HepG2 (cell line): ENCODE measurements around the gene STX10. TPM values are rescaled to one million over a fixed set of nuclear protein-coding genes. Genes with fewer than 3 reads are reported as not detected.

ENCODE experiments used
- DZIP1 ChIP-seq: sonication (generic); formaldehyde crosslinking; IDR thresholded peaks from 2 replicates; pipeline ENCODE4 v1.5.0; 2020; ENCODE audit warnings: mild to moderate bottlenecking, missing genetic modification reagents
- EEA1 ChIP-seq: sonication (generic); formaldehyde crosslinking; IDR thresholded peaks from 2 replicates; pipeline ENCODE4 v1.5.1; 2020; ENCODE audit warnings: mild to moderate bottlenecking, missing genetic modification reagents, borderline replicate concordance
- EZH2 ChIP-seq: conservative IDR thresholded peaks from 2 replicates; pipeline ENCODE4 v1.6.1; 2012; ENCODE audit warnings: mild to moderate bottlenecking, low read depth, low read length, moderate library complexity
- FOXO1 ChIP-seq: sonication (generic); formaldehyde crosslinking; IDR thresholded peaks from 2 replicates; pipeline ENCODE4 v1.4.0; 2020; ENCODE audit warnings: missing genetic modification reagents
- LRRFIP1 ChIP-seq: sonication (generic); formaldehyde crosslinking; conservative IDR thresholded peaks from 2 replicates; pipeline ENCODE4 v1.4.0; 2020; ENCODE audit warnings: missing genetic modification reagents
- SIN3A ChIP-seq: IDR thresholded peaks from 2 replicates; pipeline ENCODE4 v1.6.1; 2011; ENCODE audit warnings: low read depth, mild to moderate bottlenecking, control low read depth, low read length, borderline replicate concordance
- SNAPC4 ChIP-seq: sonication (generic); formaldehyde crosslinking; IDR thresholded peaks from 2 replicates; pipeline ENCODE4 v1.4.0; 2020; ENCODE audit warnings: mild to moderate bottlenecking, missing genetic modification reagents
- TERF1 ChIP-seq: sonication (generic); formaldehyde crosslinking; IDR thresholded peaks from 2 replicates; pipeline ENCODE4 v1.8.0; 2022; ENCODE audit warnings: mild to moderate bottlenecking, missing genetic modification reagents, moderate library complexity
- ZBTB8A ChIP-seq: sonication (generic); formaldehyde crosslinking; IDR thresholded peaks from 2 replicates; pipeline ENCODE4 v1.4.0; 2020; ENCODE audit warnings: mild to moderate bottlenecking, low read depth, missing genetic modification reagents, borderline replicate concordance
- ZFX ChIP-seq: sonication (generic); formaldehyde crosslinking; IDR thresholded peaks from 2 replicates; pipeline ENCODE4 v1.4.0; 2020; ENCODE audit warnings: mild to moderate bottlenecking, low read depth, missing genetic modification reagents, moderate library complexity
- ZNF260 ChIP-seq: sonication (generic); formaldehyde crosslinking; IDR thresholded peaks from 2 replicates; pipeline ENCODE4 v1.4.0; 2020; ENCODE audit warnings: missing genetic modification reagents, low read depth, mild to moderate bottlenecking, borderline replicate concordance
- ZNF547 ChIP-seq: sonication (generic); formaldehyde crosslinking; IDR thresholded peaks from 2 replicates; pipeline ENCODE4 v1.5.1; 2020; ENCODE audit warnings: mild to moderate bottlenecking, missing genetic modification reagents
- ZNF674 ChIP-seq: sonication (generic); formaldehyde crosslinking; IDR thresholded peaks from 2 replicates; pipeline ENCODE4 v1.5.0; 2020; ENCODE audit warnings: low read depth, mild to moderate bottlenecking, missing genetic modification reagents
- ZNF720 ChIP-seq: sonication (generic); formaldehyde crosslinking; IDR thresholded peaks from 2 replicates; pipeline ENCODE4 v1.4.0; 2020; ENCODE audit warnings: missing genetic modification reagents
- ZSCAN22 ChIP-seq: sonication (generic); formaldehyde crosslinking; IDR thresholded peaks from 2 replicates; pipeline ENCODE4 v1.4.0; 2020; ENCODE audit warnings: mild to moderate bottlenecking, missing genetic modification reagents
- polyA plus RNA-seq, 8 experiments: library from polyadenylated mRNA; depleted of rRNA in 3 of 8; stranded (reverse) in 7 of 8; unstranded in 1 of 8; fragments of >200 nt; fragmentation: Illumina TruSeq in 4 of 8; extraction: Trizol in 4 of 8; gene quantifications; 2 replicates each; pipeline versions ENCODE4 v1.2.1 to v1.2.3, GENCODE V29; 2011 to 2016; ENCODE audit warnings: low read depth in 4 of 8, missing spikeins in 1 of 8, mixed read lengths in 1 of 8; ENCODE audit not compliant: insufficient read depth in 1 of 8
- total RNA-seq, 5 experiments: library from RNA; depleted of rRNA; stranded (reverse); fragments of >200 nt; fragmentation: Illumina TruSeq; extraction: Trizol; gene quantifications; 2 replicates each; pipeline ENCODE4 v1.2.3, GENCODE V29; 2016; ENCODE audit warnings: low read depth in 1 of 5

Gene STX10
- total and polyA plus RNA-seq, 2 of the 13 experiments (the other 11 are each of a cell fraction or from before 2014, with no cell fraction given): 47.9 to 66.4 TPM

- TF ChIP-seq ZNF720 (no peak), ZBTB8A (no peak), ZNF260 (no peak), ZFX (CRISPR knock-in tag) (peak; percentile 36), ZSCAN22 (CRISPR knock-in tag) (no peak), FOXO1 (CRISPR knock-in tag) (no peak), ZNF674 (CRISPR knock-in tag) (no peak), LRRFIP1 (CRISPR knock-in tag) (no peak), DZIP1 (CRISPR knock-in tag) (no peak; the same call in 1 of the 2 replicates), SIN3A (peak; percentile 23; the same call in 1 of the 2 replicates), TERF1 (CRISPR knock-in tag) (no peak), EZH2 (no peak), ZNF547 (CRISPR knock-in tag) (peak; percentile 60; the same call in 1 of the 2 replicates), SNAPC4 (CRISPR knock-in tag) (no peak), EEA1 (CRISPR knock-in tag) (no peak)
Measured at GRCh38 chr19:13151605-13152355, 1.6 kb upstream of the STX10 start (continued).
